Stimulated activated naive CD8-positive, alpha-beta T cell treated with anti-CD3 and anti-CD28 coated beads, Interleukin-15, Interleukin-2, amounts not matched to agents 100 U/mL and 50 U/mL, for 24 hours (primary cell): ENCODE results near the gene CINP.
"Not testable (repeated sequence)": the region's sequence is repeated elsewhere in the genome, so short reads cannot be mapped to it uniquely, and the experiment has no call there.

ENCODE experiments used
- ATAC-seq: fragments of 150-1000 bp; cut with Tn5 transposase; one replicate; pipeline ENCODE4 v1.10.0; 2021
- DNase-seq: peaks from one replicate; pipeline ENCODE4 v3.0.0; 2021

The CINP gene

GRCh38 chr14:102353126-102353619 is 9.5 kb downstream of the CINP start:
- ATAC-seq (no peak), DNase-seq (no peak)

- ATAC-seq (no peak), DNase-seq (no peak)
These were observed 10.5 kb downstream of the CINP start for GRCh38 chr14:102352213-102352612.

DNA sequence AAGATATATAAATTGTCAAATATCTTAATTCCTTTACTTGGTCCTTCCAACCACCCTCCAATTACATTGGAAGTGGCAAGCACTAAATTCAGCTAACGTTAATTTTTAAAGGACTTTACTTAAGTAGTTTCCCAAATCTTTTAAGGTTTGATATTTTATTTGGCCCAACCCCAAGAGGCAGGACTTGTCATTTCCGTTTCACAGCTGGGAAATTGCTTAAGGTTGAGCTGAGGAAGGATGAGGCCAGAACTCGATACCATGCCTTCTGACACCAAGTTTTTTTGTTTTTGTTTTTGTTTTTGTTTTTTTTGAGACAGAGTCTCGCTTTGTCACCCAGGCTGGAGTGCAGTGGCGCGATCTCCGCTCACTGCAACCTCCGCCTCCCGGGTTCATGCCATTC is 11.1 kb downstream of the CINP start:
- ATAC-seq, DNase-seq: not testable (repeated sequence)

GRCh38 chr14:102351023-102351422 is 11.7 kb downstream of the CINP start:
- DNase-seq (no peak), ATAC-seq (no peak)

- no peak for DNase-seq
- ATAC-seq: no peak
These were observed 14.3 kb downstream of the CINP start for GRCh38 chr14:102348376-102348775.

- no peak for DNase-seq
These were observed 16.0 kb downstream of the CINP start for GRCh38 chr14:102346645-102347044.

DNA sequence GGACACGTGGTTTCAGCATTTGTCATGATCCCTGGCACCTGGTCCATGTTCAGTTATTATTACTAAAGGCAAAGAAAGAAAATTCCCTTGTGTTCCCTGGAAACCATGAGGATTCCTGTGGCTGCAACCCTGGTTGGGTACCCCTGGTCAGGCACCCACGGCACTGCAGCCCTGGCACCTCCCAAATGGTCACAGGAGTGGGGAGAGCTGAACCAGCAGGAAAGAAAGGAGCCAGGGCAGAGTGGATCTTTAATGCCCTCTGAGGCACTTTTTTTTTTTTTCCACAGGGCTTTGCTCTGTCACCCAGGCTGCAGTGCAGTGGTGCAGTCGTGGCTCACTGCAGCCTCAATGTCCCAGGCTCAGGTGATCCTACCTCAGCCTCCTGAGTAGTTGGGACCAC is 17.5 kb downstream of the CINP start:
- no peak for ATAC-seq

More at GRCh38 chr14:102346645-102347044, 16.0 kb downstream of the CINP start:
- ATAC-seq: no peak

GRCh38 chr14:102344485-102344884 is 18.2 kb downstream of the CINP start:
- DNase-seq: no peak
- no peak for ATAC-seq

More for the DNA sequence above, 17.5 kb downstream of the CINP start:
- no peak for DNase-seq

DNA sequence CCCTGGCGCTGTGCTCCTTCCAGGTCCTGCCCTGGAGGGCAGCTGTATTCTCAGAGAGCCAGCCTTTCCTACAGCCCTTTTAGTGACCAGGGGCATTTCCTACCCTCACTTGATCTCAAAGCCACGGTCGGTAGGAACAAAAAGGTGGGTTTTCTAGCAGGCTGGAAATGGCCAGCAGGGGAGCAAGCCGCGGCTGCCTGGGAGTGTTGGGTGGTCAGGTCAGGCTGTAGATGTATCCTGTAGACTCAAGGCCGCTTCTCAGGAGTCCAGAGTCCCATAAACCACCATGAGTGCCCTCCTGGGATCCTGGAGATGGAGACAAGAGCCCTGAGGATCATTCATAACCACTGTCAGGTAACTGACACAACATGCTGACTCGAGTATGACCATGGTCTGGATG is 18.6 kb downstream of the CINP start:
- no peak for DNase-seq
- ATAC-seq: no peak

DNA sequence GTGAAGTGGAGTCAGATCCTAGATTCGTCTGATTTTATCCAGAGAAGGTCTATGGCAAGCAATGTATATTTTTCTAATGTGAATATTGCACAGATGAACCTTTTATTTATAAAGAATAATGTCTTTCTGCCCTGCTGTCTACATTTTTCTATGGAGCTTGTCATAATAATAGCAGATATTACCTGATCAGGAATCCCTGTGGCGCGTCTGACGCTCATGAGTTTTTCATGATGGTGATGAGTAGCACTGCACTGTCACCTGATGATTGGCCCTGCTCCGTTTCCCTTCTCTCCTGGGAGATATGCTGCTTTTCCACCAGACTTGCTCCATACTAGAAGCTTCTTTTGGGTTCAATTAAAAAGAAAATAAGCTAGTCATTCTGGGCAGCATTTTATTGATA is 20.5 kb downstream of the CINP start:
- no peak for ATAC-seq

GRCh38 chr14:102341566-102341965 is 21.1 kb downstream of the CINP start:
- no peak for ATAC-seq

More for the DNA sequence above, 20.5 kb downstream of the CINP start:
- no peak for DNase-seq

GRCh38 chr14:102338724-102339123 is 24.0 kb downstream of the CINP start:
- DNase-seq: no peak
- no peak for ATAC-seq

More at GRCh38 chr14:102341566-102341965, 21.1 kb downstream of the CINP start:
- no peak for DNase-seq

DNA sequence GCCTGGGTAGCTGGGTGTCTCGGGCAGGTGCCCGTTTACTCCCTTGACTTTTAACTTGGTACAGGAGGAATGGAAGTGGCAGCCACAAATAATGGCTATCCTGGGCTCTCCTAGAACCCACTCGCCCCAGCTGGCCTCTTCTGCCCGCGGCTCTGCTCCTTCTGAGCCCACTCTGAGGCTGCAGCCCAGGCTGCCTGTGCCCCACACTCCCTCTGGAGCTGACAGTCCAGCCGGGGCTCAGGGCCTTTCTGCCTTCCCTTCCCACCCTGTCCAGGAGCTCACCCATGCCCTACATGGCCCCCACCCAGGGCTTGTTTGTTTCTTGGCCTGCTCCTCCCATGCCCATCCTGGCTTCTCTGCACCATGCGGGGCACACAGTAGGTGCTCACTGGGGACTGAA is 27.5 kb downstream of the CINP start:
- ATAC-seq: no peak
- DNase-seq: no peak

- ATAC-seq (no peak), DNase-seq (no peak)
These were observed 28.6 kb downstream of the CINP start for GRCh38 chr14:102333795-102334705.

DNA sequence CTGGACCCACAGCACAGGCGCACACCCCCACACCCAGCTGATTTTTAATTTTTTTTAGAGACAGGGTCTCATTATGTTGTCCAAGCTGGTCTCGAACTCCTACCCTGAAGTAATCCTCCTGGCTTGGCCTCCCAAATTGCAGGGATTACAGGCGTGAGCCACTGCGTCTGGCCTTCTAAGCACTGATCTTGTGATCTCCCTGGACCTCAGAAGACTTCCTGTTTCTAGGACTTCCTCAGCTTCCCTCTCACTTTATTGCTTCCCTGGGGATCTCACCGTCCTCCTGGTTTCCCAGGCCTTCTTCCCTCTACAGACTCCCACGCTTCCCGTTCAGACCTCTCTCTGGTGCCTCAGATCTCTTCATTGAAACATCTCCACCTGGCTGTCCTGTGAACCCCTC is 29.3 kb downstream of the CINP start:
- DNase-seq: no peak
- no peak for ATAC-seq

GRCh38 chr14:102330806-102331205 is 31.9 kb downstream of the CINP start:
- DNase-seq (no peak), ATAC-seq (no peak)

- ATAC-seq, DNase-seq: not testable (repeated sequence)
These were observed 33.3 kb downstream of the CINP start for GRCh38 chr14:102329381-102329780.

GRCh38 chr14:102326583-102326982 is 36.1 kb downstream of the CINP start:
- DNase-seq (no peak), ATAC-seq (no peak)

GRCh38 chr14:102325791-102326345 is 36.8 kb downstream of the CINP start:
- no peak for DNase-seq
- no peak for ATAC-seq

GRCh38 chr14:102323102-102323501 is 39.6 kb downstream of the CINP start:
- ATAC-seq: no peak
- DNase-seq: peak; percentile 37

- DNase-seq (no peak), ATAC-seq (no peak)
These were observed 41.0 kb downstream of the CINP start for GRCh38 chr14:102321456-102322422.
